Karpas-422 (cell line): ENCODE results near the gene LTC4S. TPM values are rescaled to one million over a fixed set of nuclear protein-coding genes. Genes with fewer than 3 reads are reported as not detected.

Experiments
- DNase-seq: peaks from one replicate; pipeline ENCODE4 v3.0.0-alpha.2; 2015
- H2AFZ ChIP-seq: fragments of 200-600 bp; sonication (generic); 2 replicates; pipeline ENCODE4 v1.6.1; 2014; ENCODE audit warnings: antibody characterized with exemption, low read length, mixed read lengths
- H3K27ac ChIP-seq: fragments of 200-600 bp; sonication (generic); 2 replicates; pipeline ENCODE4 v1.5.1; 2014; ENCODE audit warnings: mild to moderate bottlenecking, low read length, moderate library complexity
- H3K27me3 ChIP-seq: fragments of 200-600 bp; sonication (generic); 2 replicates; pipeline ENCODE4 v1.6.1; 2014; ENCODE audit warnings: low read length, mixed read lengths
- H3K36me3 ChIP-seq: fragments of 200-600 bp; sonication (generic); 2 replicates; pipeline ENCODE4 v1.6.1; 2014; ENCODE audit warnings: low read length, mixed read lengths; ENCODE audit not compliant: insufficient read depth
- H3K4me1 ChIP-seq: fragments of 200-600 bp; sonication (generic); 2 replicates; pipeline ENCODE4 v1.6.1; 2014; ENCODE audit warnings: mild to moderate bottlenecking, low read length, mixed read lengths
- H3K4me2 ChIP-seq: fragments of 200-600 bp; sonication (generic); 2 replicates; pipeline ENCODE4 v1.6.1; 2014; ENCODE audit warnings: low read length, low read depth, mild to moderate bottlenecking; ENCODE audit not compliant: poor library complexity, severe bottlenecking
- H3K4me3 ChIP-seq: fragments of 200-600 bp; sonication (generic); 2 replicates; pipeline ENCODE4 v1.5.1; 2014; ENCODE audit warnings: mild to moderate bottlenecking, antibody characterized with exemption, low read length, mixed read lengths
- H3K79me2 ChIP-seq: fragments of 200-600 bp; sonication (generic); 2 replicates; pipeline ENCODE4 v1.6.1; 2014; ENCODE audit warnings: mild to moderate bottlenecking, low read length, mixed read lengths
- H3K9ac ChIP-seq: fragments of 200-600 bp; sonication (generic); 2 replicates; pipeline ENCODE4 v1.6.0; 2014; ENCODE audit warnings: low read length
- H3K9me2 ChIP-seq: fragments of 200-600 bp; sonication (generic), shearing (Covaris generic); replicated peaks from 2 replicates; pipeline ENCODE4 v1.6.0; 2014; ENCODE audit warnings: mild to moderate bottlenecking, low read length, moderate library complexity; ENCODE audit not compliant: insufficient read depth
- H3K9me3 ChIP-seq: fragments of 300-700, 200-600 bp; sonication (generic); 2 replicates; pipeline ENCODE4 v1.6.1; 2014; ENCODE audit warnings: low read length, mixed read lengths
- H4K20me1 ChIP-seq: fragments of 200-600 bp; sonication (generic); 2 replicates; pipeline ENCODE4 v1.6.1; 2014; ENCODE audit warnings: mild to moderate bottlenecking, antibody characterized with exemption, low read length, low read depth; ENCODE audit not compliant: insufficient read depth
- total RNA-seq: library from RNA; depleted of rRNA; stranded (reverse); fragments of >200 nt; shearing (Covaris generic); gene quantifications from 2 replicates; pipeline ENCODE4 v1.2.3, GENCODE V29; 2014; ENCODE audit warnings: low replicate concordance

LTC4S gene
- total RNA-seq, 1 experiment from 2014 or later, result not detected

- Histone ChIP-seq H3K9me3 (no peaks in the 10 kb centered on the region), H3K4me1 (peaks cover 34% of the 10 kb centered on the region), H3K36me3 (no peaks in the 10 kb centered on the region), H3K9me2 (no peaks in the 10 kb centered on the region), H4K20me1 (peaks cover 11% of the 10 kb centered on the region), H2AFZ (no peak overlapping the region), H3K79me2 (no peaks in the 10 kb centered on the region), H3K27ac (no peak overlapping the region), H3K4me3 (peak overlapping the region; percentile 71), H3K27me3 (no peaks in the 10 kb centered on the region), H3K9ac (peak overlapping the region; percentile 76), H3K4me2 (peak overlapping the region; percentile 72)
- DNase-seq, result peak; percentile 74
Observed at GRCh38 chr5:179795049-179795862, 1.5 kb downstream of the LTC4S start.

DNA sequence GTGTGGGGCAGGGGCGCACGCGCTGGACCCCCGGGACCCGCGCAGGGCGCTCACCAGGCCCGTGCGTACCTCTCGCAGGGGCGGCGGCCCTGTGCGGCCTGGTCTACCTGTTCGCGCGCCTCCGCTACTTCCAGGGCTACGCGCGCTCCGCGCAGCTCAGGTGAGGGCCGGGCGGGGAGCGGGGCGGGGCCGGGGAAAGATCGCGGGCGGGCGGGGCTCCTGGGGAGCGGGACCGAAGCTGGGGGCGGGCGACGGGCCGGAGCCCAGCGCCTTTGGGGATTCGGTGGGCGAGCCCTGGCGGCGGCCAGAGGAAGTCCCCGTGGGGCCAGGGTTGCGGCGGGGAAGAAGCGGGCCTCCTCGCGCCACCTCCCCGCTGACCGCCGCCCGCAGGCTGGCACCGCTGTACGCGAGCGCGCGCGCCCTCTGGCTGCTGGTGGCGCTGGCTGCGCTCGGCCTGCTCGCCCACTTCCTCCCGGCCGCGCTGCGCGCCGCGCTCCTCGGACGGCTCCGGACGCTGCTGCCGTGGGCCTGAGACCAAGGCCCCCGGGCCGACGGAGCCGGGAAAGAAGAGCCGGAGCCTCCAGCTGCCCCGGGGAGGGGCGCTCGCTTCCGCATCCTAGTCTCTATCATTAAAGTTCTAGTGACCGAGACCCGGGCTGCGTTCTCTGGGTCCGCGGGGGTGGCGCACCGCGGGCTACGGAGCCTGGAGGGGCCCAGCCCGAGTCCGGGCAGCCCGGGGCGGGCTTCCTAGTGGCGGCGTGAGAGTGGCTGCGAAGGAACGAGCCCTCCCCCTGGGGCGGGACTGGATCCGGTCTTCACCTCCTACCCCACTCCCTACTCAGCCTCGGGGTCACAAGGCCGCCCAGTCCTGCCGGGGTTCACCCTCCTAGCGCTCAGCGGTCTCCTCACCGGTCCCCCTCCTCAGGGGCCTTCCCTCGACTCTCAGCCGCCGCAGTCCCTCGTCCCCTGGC is 2.4 kb downstream of the LTC4S start:
- Histone ChIP-seq H3K9me2 (no peaks in the 10 kb centered on the region), H3K27ac (no peak overlapping the region), H3K4me2 (peak overlapping the region; percentile 72), H3K4me3 (peak overlapping the region; percentile 71), H3K9ac (peak overlapping the region; percentile 76), H4K20me1 (peaks cover 11% of the 10 kb centered on the region), H2AFZ (peak overlapping the region; percentile 16; the same call in 1 of the 2 replicates), H3K4me1 (peaks cover 34% of the 10 kb centered on the region), H3K9me3 (no peaks in the 10 kb centered on the region), H3K27me3 (no peaks in the 10 kb centered on the region), H3K36me3 (no peaks in the 10 kb centered on the region), H3K79me2 (no peaks in the 10 kb centered on the region)
- peak; percentile 88 for DNase-seq

GRCh38 chr5:179796877-179797608 is 3.3 kb downstream of the LTC4S start:
- H3K9ac ChIP-seq, result peak overlapping the region; percentile 76
- H3K4me3 ChIP-seq, result peak overlapping the region; percentile 71
- no peaks in the 10 kb centered on the region for H3K36me3 ChIP-seq
- H3K4me1 ChIP-seq, result peaks cover 34% of the 10 kb centered on the region
- H3K9me3 ChIP-seq, result no peaks in the 10 kb centered on the region
- H3K79me2 ChIP-seq, result no peaks in the 10 kb centered on the region
- H2AFZ ChIP-seq, result no peak overlapping the region
- H3K27ac ChIP-seq, result no peak overlapping the region
- H3K4me2 ChIP-seq, result peak overlapping the region; percentile 72
- DNase-seq, result no peak
- peaks cover 11% of the 10 kb centered on the region for H4K20me1 ChIP-seq
- no peaks in the 10 kb centered on the region for H3K27me3 ChIP-seq
- no peaks in the 10 kb centered on the region for H3K9me2 ChIP-seq

DNA sequence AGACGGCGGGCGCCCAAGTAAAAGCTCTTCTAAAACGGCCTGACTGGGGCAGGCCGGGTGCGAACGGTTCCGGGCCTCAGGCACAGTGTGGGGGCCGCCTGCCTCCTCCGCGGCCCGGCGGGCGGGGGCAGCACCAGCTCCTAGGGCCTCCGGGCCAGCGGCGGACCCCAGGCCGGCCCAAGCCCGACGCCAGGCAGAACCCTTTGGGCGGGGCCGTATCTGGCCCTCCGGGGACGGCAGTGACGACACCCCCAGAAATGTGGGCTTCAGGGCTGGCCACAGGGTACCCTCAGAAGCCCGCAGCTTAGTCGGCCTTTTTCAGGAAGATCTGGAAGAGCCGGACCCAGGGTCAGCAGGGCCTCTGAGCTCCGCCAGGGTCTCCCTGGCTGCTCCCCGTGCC is 4.0 kb downstream of the LTC4S start:
- H3K27ac ChIP-seq, result no peak overlapping the region
- DNase-seq, result no peak
- H3K79me2 ChIP-seq, result no peaks in the 10 kb centered on the region
- H2AFZ ChIP-seq, result no peak overlapping the region
- H4K20me1 ChIP-seq, result peaks cover 11% of the 10 kb centered on the region
- no peak overlapping the region for H3K4me3 ChIP-seq
- H3K9me3 ChIP-seq, result no peaks in the 10 kb centered on the region
- no peak overlapping the region for H3K4me2 ChIP-seq
- H3K9ac ChIP-seq, result no peak overlapping the region
- peaks cover 34% of the 10 kb centered on the region for H3K4me1 ChIP-seq
- H3K9me2 ChIP-seq, result no peaks in the 10 kb centered on the region
- H3K27me3 ChIP-seq, result no peaks in the 10 kb centered on the region
- H3K36me3 ChIP-seq, result no peaks in the 10 kb centered on the region

DNA sequence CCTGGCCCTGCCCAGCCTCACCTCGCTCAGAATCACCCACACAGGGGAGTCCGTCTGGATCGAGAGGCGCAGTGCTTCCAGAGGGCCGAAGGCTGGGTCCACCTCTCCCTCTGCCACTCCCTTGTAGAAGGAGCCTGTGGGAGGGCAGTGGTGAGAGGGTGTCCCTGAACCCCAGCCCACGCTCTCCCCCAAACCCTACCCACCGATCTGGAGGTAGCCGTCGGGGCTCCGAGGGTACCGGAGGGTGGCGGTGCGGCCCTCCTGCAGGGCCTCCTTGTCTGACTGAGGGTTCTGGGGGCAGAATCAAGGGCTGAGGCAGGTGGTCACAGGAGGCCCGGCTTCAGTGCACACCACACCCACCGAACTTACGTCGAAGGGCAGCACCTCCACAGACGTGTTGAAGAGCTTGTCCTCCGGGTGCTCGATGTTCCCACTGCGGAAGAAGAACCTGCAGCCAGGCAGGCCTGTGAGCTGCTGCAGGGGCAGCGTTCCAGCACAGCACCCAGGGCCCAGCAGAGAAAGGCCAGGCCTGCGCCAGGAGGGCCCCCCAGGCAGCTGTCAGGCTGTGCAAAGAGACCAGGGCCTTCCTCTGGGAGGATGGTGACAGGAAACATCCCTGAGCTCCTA is 4.5 kb downstream of the LTC4S start:
- Histone ChIP-seq H4K20me1 (peaks cover 7% of the 10 kb centered on the region), H3K79me2 (no peaks in the 10 kb centered on the region), H3K4me2 (no peak overlapping the region), H3K9ac (no peak overlapping the region), H3K27ac (no peak overlapping the region), H2AFZ (no peak overlapping the region), H3K4me1 (peaks cover 39% of the 10 kb centered on the region), H3K27me3 (no peaks in the 10 kb centered on the region), H3K4me3 (no peak overlapping the region), H3K9me2 (no peaks in the 10 kb centered on the region), H3K36me3 (no peaks in the 10 kb centered on the region), H3K9me3 (no peaks in the 10 kb centered on the region)
- no peak for DNase-seq

- Histone ChIP-seq H4K20me1 (peaks cover 11% of the 10 kb centered on the region), H3K36me3 (no peaks in the 10 kb centered on the region), H3K4me3 (no peak overlapping the region), H3K27ac (no peak overlapping the region), H3K9me3 (no peaks in the 10 kb centered on the region), H3K4me2 (no peak overlapping the region), H3K27me3 (no peaks in the 10 kb centered on the region), H3K79me2 (no peaks in the 10 kb centered on the region), H3K9ac (no peak overlapping the region), H2AFZ (no peak overlapping the region), H3K4me1 (peaks cover 39% of the 10 kb centered on the region), H3K9me2 (no peaks in the 10 kb centered on the region)
- DNase-seq, result no peak
Observed at GRCh38 chr5:179798771-179799643, 5.2 kb downstream of the LTC4S start.

DNA sequence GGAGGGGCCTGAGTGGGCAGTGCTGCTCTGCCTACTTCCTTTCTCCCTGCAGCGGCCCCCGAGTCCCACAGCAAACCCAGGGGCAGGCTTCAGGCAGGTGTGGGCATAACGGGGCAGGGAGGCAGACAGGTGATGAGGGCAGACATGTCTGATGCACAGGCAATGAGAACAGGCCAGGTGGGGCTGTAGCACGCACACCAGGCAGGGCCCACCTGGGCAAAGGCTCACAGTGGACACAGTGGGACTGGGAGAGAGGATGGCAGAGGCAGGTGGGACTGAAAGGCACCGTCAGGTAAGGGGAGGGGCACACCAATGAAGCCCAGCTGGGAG is 5.8 kb downstream of the LTC4S start:
- no peaks in the 10 kb centered on the region for H3K36me3 ChIP-seq
- H3K4me2 ChIP-seq, result no peak overlapping the region
- no peak for DNase-seq
- H3K9ac ChIP-seq, result no peak overlapping the region
- no peak overlapping the region for H2AFZ ChIP-seq
- peaks cover 39% of the 10 kb centered on the region for H3K4me1 ChIP-seq
- no peak overlapping the region for H3K4me3 ChIP-seq
- H3K27me3 ChIP-seq, result no peaks in the 10 kb centered on the region
- no peaks in the 10 kb centered on the region for H3K9me3 ChIP-seq
- no peaks in the 10 kb centered on the region for H3K9me2 ChIP-seq
- no peaks in the 10 kb centered on the region for H3K79me2 ChIP-seq
- peaks cover 12% of the 10 kb centered on the region for H4K20me1 ChIP-seq
- H3K27ac ChIP-seq, result no peak overlapping the region
